HepG2 (cell line): ENCODE data around the gene IFIT5. TPM values are rescaled to one million over a fixed set of nuclear protein-coding genes. Genes with fewer than 3 reads are reported as not detected.

Experiments used
- ATF4 ChIP-seq, 2 experiments: fragments of 450-650 bp in 1 of 2; sonication (generic) in 1 of 2; formaldehyde crosslinking; IDR thresholded peaks; 2 replicates each; pipeline versions ENCODE4 v1.5.0 to v1.8.0; 2020 to 2022; ENCODE audit warnings: mild to moderate bottlenecking in 1 of 2, missing genetic modification reagents in 1 of 2
- CENPX ChIP-seq: sonication (generic); formaldehyde crosslinking; IDR thresholded peaks from 2 replicates; pipeline ENCODE4 v1.9.0; 2021; ENCODE audit warnings: mild to moderate bottlenecking, missing genetic modification reagents, moderate library complexity
- DMAP1 ChIP-seq: IDR thresholded peaks from 2 replicates; pipeline ENCODE4 v1.6.1; 2016
- DZIP1 ChIP-seq: sonication (generic); formaldehyde crosslinking; IDR thresholded peaks from 2 replicates; pipeline ENCODE4 v1.5.0; 2020; ENCODE audit warnings: mild to moderate bottlenecking, missing genetic modification reagents
- EED ChIP-seq: sonication (generic); formaldehyde crosslinking; IDR thresholded peaks from 2 replicates; pipeline ENCODE4 v1.5.0; 2020; ENCODE audit warnings: mild to moderate bottlenecking, missing genetic modification reagents
- FOXA3 ChIP-seq: IDR thresholded peaks from 2 replicates; pipeline ENCODE4 v1.6.1; 2016; ENCODE audit warnings: missing genetic modification reagents, missing compliant biosample characterization
- KDM2A ChIP-seq: sonication (generic); formaldehyde crosslinking; IDR thresholded peaks from 2 replicates; pipeline ENCODE4 v1.4.0; 2020; ENCODE audit warnings: low read depth, missing genetic modification reagents, borderline replicate concordance
- MIER3 ChIP-seq: IDR thresholded peaks from 2 replicates; pipeline ENCODE4 v1.6.1; 2016; ENCODE audit warnings: missing compliant biosample characterization, borderline replicate concordance
- RCOR2 ChIP-seq: IDR thresholded peaks from 2 replicates; pipeline ENCODE4 v1.6.1; 2016; ENCODE audit warnings: missing biosample characterization, missing genetic modification reagents
- RNF2 ChIP-seq: fragments of 450-650 bp; conservative IDR thresholded peaks from 2 replicates; pipeline ENCODE4 v1.6.1; 2016; ENCODE audit warnings: low read depth
- SP140L ChIP-seq: sonication (generic); formaldehyde crosslinking; IDR thresholded peaks from 2 replicates; pipeline ENCODE4 v1.4.0; 2020; ENCODE audit warnings: missing genetic modification reagents, borderline replicate concordance
- TGIF2 ChIP-seq: IDR thresholded peaks from 2 replicates; pipeline ENCODE4 v1.6.1; 2016; ENCODE audit warnings: control low read depth, missing compliant biosample characterization
- TOE1 ChIP-seq: sonication (generic); formaldehyde crosslinking; IDR thresholded peaks from 2 replicates; pipeline ENCODE4 v1.4.0; 2020; ENCODE audit warnings: mild to moderate bottlenecking, missing genetic modification reagents
- YEATS2 ChIP-seq: sonication (generic); formaldehyde crosslinking; IDR thresholded peaks from 2 replicates; pipeline ENCODE4 v1.4.0; 2020; ENCODE audit warnings: missing genetic modification reagents, borderline replicate concordance
- ZFP1 ChIP-seq: IDR thresholded peaks from 2 replicates; pipeline ENCODE4 v1.6.1; 2016
- ZNF3 ChIP-seq: IDR thresholded peaks from 2 replicates; pipeline ENCODE4 v1.7.0; 2017; ENCODE audit warnings: inconsistent platforms
- ZNF333 ChIP-seq: sonication (generic); formaldehyde crosslinking; IDR thresholded peaks from 2 replicates; pipeline ENCODE4 v1.4.0; 2020; ENCODE audit warnings: mild to moderate bottlenecking, missing genetic modification reagents, borderline replicate concordance
- ZNF343 ChIP-seq: sonication (generic); formaldehyde crosslinking; IDR thresholded peaks from 2 replicates; pipeline ENCODE4 v1.4.0; 2020; ENCODE audit warnings: mild to moderate bottlenecking, missing genetic modification reagents
- ZNF713 ChIP-seq: sonication (generic); formaldehyde crosslinking; IDR thresholded peaks from 2 replicates; pipeline ENCODE4 v1.4.0; 2020; ENCODE audit warnings: mild to moderate bottlenecking, missing genetic modification reagents
- ZNF761 ChIP-seq: sonication (generic); formaldehyde crosslinking; conservative IDR thresholded peaks from 2 replicates; pipeline ENCODE4 v1.4.0; 2020; ENCODE audit warnings: mild to moderate bottlenecking, missing genetic modification reagents
- ZNF782 ChIP-seq: sonication (generic); formaldehyde crosslinking; IDR thresholded peaks from 2 replicates; pipeline ENCODE4 v1.4.0; 2020; ENCODE audit warnings: missing genetic modification reagents, mild to moderate bottlenecking, borderline replicate concordance
- ZXDC ChIP-seq: sonication (generic); formaldehyde crosslinking; IDR thresholded peaks from 2 replicates; pipeline ENCODE4 v1.5.0; 2020; ENCODE audit warnings: mild to moderate bottlenecking, missing genetic modification reagents
- ZZZ3 ChIP-seq: sonication (generic); formaldehyde crosslinking; IDR thresholded peaks from 2 replicates; pipeline ENCODE4 v1.4.0; 2020; ENCODE audit warnings: missing genetic modification reagents, mild to moderate bottlenecking, borderline replicate concordance
- polyA plus RNA-seq, 8 experiments: library from polyadenylated mRNA; depleted of rRNA in 3 of 8; stranded (reverse) in 7 of 8; unstranded in 1 of 8; fragments of >200 nt; fragmentation: Illumina TruSeq in 4 of 8; extraction: Trizol in 4 of 8; gene quantifications; 2 replicates each; pipeline versions ENCODE4 v1.2.1 to v1.2.3, GENCODE V29; 2011 to 2016; ENCODE audit warnings: low read depth in 4 of 8, missing spikeins in 1 of 8, mixed read lengths in 1 of 8; ENCODE audit not compliant: insufficient read depth in 1 of 8
- total RNA-seq, 5 experiments: library from RNA; depleted of rRNA; stranded (reverse); fragments of >200 nt; fragmentation: Illumina TruSeq; extraction: Trizol; gene quantifications; 2 replicates each; pipeline ENCODE4 v1.2.3, GENCODE V29; 2016; ENCODE audit warnings: low read depth in 1 of 5
- TF ChIP-seq, protein P1 (sequence below): sonication (generic); formaldehyde crosslinking; IDR thresholded peaks from 2 replicates; pipeline ENCODE4 v1.8.0; 2022; ENCODE audit warnings: missing genetic modification reagents, mild to moderate bottlenecking, borderline replicate concordance

The IFIT5 gene
- total and polyA plus RNA-seq, 2 of the 13 experiments (the other 11 are each of a cell fraction or from before 2014, with no cell fraction given), result 2.2 to 8.3 TPM

DNA sequence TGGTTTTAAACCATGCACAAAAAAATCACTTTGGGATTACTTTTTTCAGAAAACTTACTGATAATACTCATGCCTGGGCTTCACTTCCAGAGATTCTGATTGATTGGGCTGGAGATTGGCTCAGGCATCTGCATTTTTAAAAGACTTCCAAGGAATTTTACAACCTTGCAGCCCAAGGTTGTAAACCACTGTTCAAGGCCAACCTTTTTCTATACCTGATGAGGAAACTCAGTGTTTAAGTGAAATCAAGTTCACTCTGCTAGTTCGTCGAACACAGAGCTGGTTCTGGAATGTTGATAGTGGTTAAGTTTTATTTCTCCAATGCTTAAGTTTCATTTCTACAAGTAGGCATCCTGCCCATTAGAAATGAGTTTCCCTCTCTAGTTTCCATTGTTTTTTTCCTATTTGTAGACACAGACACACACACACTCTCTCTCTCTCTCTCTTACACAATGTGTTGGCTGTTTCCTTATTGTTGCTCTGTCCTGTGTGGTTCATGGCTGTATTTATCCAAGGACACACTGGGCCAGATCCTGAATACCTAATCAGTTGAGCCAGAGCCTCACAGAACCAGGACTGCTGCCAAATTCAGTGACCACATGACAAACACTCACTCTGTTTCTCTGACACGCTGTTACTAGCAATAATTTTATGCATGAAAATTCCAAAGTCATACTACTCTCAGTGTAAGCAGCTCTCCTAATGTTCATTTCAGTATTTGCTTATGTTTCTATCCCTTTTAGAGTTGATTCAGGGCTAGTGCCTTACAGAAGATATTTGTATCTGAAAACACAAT lies 40.3 kb upstream of the IFIT5 start (continued):
- TF ChIP-seq ZNF761 (CRISPR knock-in tag) (no peak), DMAP1 (CRISPR knock-in tag) (peak; percentile 40; the same call in 1 of the 2 replicates), RCOR2 (CRISPR knock-in tag) (no peak; the same call in 1 of the 2 replicates), CENPX (CRISPR knock-in tag) (no peak), ZNF713 (CRISPR knock-in tag) (no peak), MIER3 (peak; percentile 94; the same call in 1 of the 2 replicates), ZNF333 (CRISPR knock-in tag) (no peak), YEATS2 (CRISPR knock-in tag) (no peak), SP140L (no peak; the same call in 1 of the 2 replicates), ATF4 (CRISPR knock-in tag; IDR thresholded peaks at IDR 0.05) (peak in 1 of 2 experiments; percentile 77; a peak in 1 of 4 replicates), ZXDC (no peak), ZNF3 (CRISPR knock-in tag) (no peak; the same call in 1 of the 2 replicates), ZNF782 (CRISPR knock-in tag) (no peak), RNF2 (no peak), ZZZ3 (no peak), ZFP1 (no peak), TGIF2 (CRISPR knock-in tag) (peak; percentile 70; the same call in 1 of the 2 replicates), FOXA3 (CRISPR knock-in tag) (peak; percentile 92), ZNF343 (CRISPR knock-in tag) (no peak), TOE1 (CRISPR knock-in tag) (no peak), EED (CRISPR knock-in tag) (no peak), DZIP1 (CRISPR knock-in tag) (no peak), KDM2A (CRISPR knock-in tag) (no peak)
- TF ChIP-seq, protein P1, sequence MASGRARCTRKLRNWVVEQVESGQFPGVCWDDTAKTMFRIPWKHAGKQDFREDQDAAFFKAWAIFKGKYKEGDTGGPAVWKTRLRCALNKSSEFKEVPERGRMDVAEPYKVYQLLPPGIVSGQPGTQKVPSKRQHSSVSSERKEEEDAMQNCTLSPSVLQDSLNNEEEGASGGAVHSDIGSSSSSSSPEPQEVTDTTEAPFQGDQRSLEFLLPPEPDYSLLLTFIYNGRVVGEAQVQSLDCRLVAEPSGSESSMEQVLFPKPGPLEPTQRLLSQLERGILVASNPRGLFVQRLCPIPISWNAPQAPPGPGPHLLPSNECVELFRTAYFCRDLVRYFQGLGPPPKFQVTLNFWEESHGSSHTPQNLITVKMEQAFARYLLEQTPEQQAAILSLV (CRISPR knock-in tag), result no peak
